Endothelial cell (in vitro differentiated cells): ENCODE results near the gene TRIM2. TPM values are rescaled to one million over a fixed set of nuclear protein-coding genes. Genes with fewer than 3 reads are reported as not detected.

Source experiments
- DNase-seq: peaks from one replicate; pipeline ENCODE4 v3.0.0; 2021; ENCODE audit warnings: low spot score
- H3K27ac Mint-ChIP-seq: one replicate; pipeline ENCODE4 v1.8.0; 2021; ENCODE audit warnings: mixed read lengths, inconsistent platforms; ENCODE audit not compliant: unreplicated experiment
- H3K27me3 Mint-ChIP-seq: one replicate; pipeline ENCODE4 v1.8.0; 2021; ENCODE audit warnings: mild to moderate bottlenecking, moderate library complexity, mixed read lengths, inconsistent platforms; ENCODE audit not compliant: unreplicated experiment
- H3K36me3 Mint-ChIP-seq: one replicate; pipeline ENCODE4 v1.8.0; 2021; ENCODE audit warnings: mild to moderate bottlenecking, low read depth, mixed read lengths, inconsistent platforms; ENCODE audit not compliant: unreplicated experiment
- H3K4me1 Mint-ChIP-seq: one replicate; pipeline ENCODE4 v1.8.0; 2021; ENCODE audit warnings: mild to moderate bottlenecking, mixed read lengths, inconsistent platforms; ENCODE audit not compliant: unreplicated experiment
- H3K4me3 Mint-ChIP-seq: one replicate; pipeline ENCODE4 v1.8.0; 2021; ENCODE audit warnings: mild to moderate bottlenecking, mixed read lengths, inconsistent platforms; ENCODE audit not compliant: unreplicated experiment
- H3K9me3 Mint-ChIP-seq: one replicate; pipeline ENCODE4 v1.8.0; 2021; ENCODE audit warnings: mixed read lengths, inconsistent platforms; ENCODE audit not compliant: unreplicated experiment
- total RNA-seq: library from RNA; stranded (reverse); fragmentation: NEBNext Ultra II Directional; extraction: Animal tissue kit (Norgen Biotek cat#: 25700); gene quantifications from one replicate; pipeline ENCODE4 v1.2.1, GENCODE V29; 2021; ENCODE audit not compliant: unreplicated experiment
- TF ChIP-seq, protein P1 (sequence below): fragments of 200-600 bp; sonication (generic); IDR thresholded peaks from one replicate; pipeline ENCODE4 v1.5.0; 2021; ENCODE audit warnings: antibody characterized with exemption; ENCODE audit not compliant: unreplicated experiment

TRIM2 gene
- total RNA-seq, 1 donor from 2014 or later: 15.4 TPM

DNA sequence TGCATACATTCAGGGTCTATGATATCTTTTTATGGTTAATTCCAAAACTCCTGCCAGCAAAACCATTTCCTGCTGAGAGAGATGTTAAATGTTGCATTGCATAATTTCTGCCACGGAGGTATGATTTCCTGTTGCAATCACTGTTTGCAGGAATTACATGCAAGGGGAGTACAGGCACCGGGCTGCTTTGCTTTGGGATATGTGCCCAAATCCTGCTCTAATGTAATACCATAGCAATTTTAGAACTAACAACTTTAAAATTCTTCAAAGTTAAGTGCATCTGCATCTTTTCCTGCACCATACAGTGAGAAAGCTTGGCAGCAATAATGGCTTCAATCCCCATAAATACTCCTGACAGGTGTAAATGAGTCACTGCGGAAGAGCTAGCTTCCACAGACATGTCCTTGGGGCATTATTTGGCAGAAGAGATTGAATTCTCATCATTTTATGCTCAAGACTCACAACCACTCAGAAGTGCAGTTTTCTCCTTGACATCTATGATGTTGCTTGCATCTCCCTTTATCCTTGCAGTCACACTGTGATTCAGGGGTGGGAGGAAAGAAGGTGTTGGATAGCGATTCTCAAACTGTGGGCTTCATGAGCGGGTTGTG, 29.6 kb downstream of the TRIM2 start:
- Mint-ChIP-seq H3K36me3 (peaks cover 4% of the 10 kb centered on the region), H3K27me3 (peaks cover 8% of the 10 kb centered on the region), H3K4me3 (no peak overlapping the region), H3K4me1 (peaks cover 20% of the 10 kb centered on the region), H3K27ac (no peak overlapping the region), H3K9me3 (no peaks in the 10 kb centered on the region)
- DNase-seq: no peak
- TF ChIP-seq, protein P1, sequence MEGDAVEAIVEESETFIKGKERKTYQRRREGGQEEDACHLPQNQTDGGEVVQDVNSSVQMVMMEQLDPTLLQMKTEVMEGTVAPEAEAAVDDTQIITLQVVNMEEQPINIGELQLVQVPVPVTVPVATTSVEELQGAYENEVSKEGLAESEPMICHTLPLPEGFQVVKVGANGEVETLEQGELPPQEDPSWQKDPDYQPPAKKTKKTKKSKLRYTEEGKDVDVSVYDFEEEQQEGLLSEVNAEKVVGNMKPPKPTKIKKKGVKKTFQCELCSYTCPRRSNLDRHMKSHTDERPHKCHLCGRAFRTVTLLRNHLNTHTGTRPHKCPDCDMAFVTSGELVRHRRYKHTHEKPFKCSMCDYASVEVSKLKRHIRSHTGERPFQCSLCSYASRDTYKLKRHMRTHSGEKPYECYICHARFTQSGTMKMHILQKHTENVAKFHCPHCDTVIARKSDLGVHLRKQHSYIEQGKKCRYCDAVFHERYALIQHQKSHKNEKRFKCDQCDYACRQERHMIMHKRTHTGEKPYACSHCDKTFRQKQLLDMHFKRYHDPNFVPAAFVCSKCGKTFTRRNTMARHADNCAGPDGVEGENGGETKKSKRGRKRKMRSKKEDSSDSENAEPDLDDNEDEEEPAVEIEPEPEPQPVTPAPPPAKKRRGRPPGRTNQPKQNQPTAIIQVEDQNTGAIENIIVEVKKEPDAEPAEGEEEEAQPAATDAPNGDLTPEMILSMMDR: no peak

DNA sequence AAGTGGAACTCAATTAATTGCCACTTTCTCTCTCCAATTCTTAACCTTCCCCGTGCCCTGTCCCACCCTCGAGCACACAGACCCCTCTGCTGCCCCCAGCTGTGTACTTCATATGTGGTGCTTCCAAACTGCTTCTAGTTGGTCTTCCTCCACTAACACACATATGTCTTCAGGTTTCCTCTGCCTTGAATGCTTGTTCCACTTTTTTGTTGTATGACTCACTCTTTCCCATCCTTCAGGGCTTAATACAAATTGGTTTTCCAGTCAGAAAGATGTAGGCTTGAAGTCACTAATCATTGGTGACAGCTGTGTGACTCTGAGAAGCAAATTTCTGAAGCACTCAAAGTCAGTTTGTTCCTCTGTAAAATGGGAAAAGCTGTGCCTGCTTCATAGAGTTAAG, 30.6 kb downstream of the TRIM2 start:
- DNase-seq: no peak

DNA sequence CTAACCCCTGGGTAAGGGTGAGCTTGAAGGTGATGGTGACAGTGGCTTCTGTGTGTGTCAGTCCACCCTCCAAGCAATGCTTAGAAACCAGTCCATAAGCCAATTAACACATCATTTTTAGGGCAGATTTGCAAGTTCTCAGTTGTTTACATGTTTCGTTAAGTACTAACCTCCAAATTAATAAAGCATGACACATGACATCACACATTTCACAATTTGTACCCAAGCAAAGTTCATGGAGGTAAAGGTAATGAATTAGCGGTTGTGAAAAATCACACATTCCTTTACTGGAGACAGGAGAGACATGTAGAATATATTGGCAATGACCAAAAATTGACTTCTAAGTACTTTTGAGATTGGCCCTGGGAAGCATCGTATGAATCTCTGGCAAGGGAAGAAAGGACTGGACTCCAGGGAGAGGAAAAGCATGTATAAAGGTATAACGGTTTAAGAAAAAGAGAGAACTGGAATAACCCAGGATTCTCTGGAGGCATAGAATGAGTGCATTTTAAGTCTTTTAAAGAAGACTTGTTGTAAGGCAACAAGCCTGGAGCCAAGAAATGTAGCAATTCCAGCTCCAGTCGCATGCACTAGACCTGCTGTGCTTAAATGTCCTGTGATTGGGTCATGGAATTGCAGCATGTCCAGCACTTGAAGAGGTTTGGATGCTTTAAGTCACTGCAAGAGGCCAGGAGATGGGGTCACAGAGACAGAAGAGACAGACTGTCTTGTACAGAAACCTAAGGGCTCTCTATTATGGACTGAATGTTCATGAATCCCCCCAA, 34.1 kb downstream of the TRIM2 start:
- TF ChIP-seq, protein P1: no peak
- H3K27ac Mint-ChIP-seq: no peak overlapping the region
- H3K4me1 Mint-ChIP-seq: peaks cover 27% of the 10 kb centered on the region
- DNase-seq: no peak
- H3K4me3 Mint-ChIP-seq: no peak overlapping the region
- H3K27me3 Mint-ChIP-seq: peaks cover 5% of the 10 kb centered on the region
- H3K9me3 Mint-ChIP-seq: no peaks in the 10 kb centered on the region
- peaks cover 4% of the 10 kb centered on the region for H3K36me3 Mint-ChIP-seq

More for the DNA sequence above, 30.6 kb downstream of the TRIM2 start:
- peak overlapping the region; percentile 27 for H3K27ac Mint-ChIP-seq
- no peak overlapping the region for H3K4me3 Mint-ChIP-seq
- peaks cover 8% of the 10 kb centered on the region for H3K27me3 Mint-ChIP-seq
- H3K4me1 Mint-ChIP-seq: peaks cover 19% of the 10 kb centered on the region
- no peaks in the 10 kb centered on the region for H3K9me3 Mint-ChIP-seq
- TF ChIP-seq, protein P1: no peak
- peaks cover 4% of the 10 kb centered on the region for H3K36me3 Mint-ChIP-seq

DNA sequence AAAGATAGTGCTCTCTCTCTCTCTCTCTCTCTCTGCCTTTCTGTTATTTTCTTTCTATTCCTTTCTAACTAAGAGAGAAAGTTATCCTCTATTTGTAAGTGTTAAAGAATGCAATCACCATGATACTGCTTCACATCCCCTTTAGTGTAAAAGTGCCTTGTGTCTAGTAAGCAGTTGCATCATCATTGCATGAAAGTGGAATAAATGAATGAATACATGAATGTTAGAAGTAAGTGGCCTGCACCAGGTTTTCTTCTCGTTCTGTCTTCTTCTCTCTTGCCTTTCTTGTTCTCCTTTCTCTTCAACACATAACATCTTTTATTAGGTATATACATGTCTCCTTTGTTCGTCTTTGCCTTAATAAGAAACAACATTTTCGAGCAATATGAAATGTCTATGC, 35.2 kb downstream of the TRIM2 start:
- Mint-ChIP-seq H3K4me1 (peaks cover 19% of the 10 kb centered on the region), H3K9me3 (no peaks in the 10 kb centered on the region), H3K4me3 (no peak overlapping the region), H3K27me3 (peaks cover 2% of the 10 kb centered on the region), H3K36me3 (peaks cover 4% of the 10 kb centered on the region), H3K27ac (no peak overlapping the region)
- TF ChIP-seq, protein P1: no peak
- DNase-seq: no peak

DNA sequence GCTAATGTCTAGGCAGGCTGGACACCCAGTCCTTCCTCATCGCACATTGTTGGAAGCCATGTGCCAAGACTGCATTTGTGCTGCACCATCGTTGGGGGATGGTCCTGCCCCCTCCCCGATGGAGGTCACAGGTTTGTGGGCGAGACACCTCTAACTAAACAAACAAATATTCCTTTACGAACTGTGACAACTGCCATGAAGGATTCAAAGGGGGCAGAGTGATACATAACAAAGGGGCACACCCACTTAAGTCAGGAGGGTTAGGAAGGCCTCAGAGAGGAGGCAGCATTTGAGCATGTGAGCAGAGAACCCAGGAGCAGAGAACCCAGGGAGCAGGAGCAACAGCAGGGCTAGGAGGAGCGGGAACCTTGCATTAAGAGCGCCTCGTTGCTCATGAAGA, 37.1 kb downstream of the TRIM2 start:
- H3K4me1 Mint-ChIP-seq: peaks cover 23% of the 10 kb centered on the region
- H3K27me3 Mint-ChIP-seq: peaks cover 5% of the 10 kb centered on the region
- H3K9me3 Mint-ChIP-seq: no peaks in the 10 kb centered on the region
- peaks cover 4% of the 10 kb centered on the region for H3K36me3 Mint-ChIP-seq
- DNase-seq: no peak
- TF ChIP-seq, protein P1: no peak
- H3K4me3 Mint-ChIP-seq: no peak overlapping the region
- no peak overlapping the region for H3K27ac Mint-ChIP-seq
